OCI-LY3 (cell line): Measurements from ENCODE around the gene PCGF6.
"Not testable (repeated sequence)": the region's sequence is repeated elsewhere in the genome, so short reads cannot be mapped to it uniquely, and the experiment has no call there.

ENCODE experiments used
- H2AFZ ChIP-seq: fragments of 200-600, 300-600 bp; shearing (Covaris generic); 2 replicates; pipeline ENCODE4 v1.6.0; 2014; ENCODE audit warnings: antibody characterized with exemption, low read depth, low read length
- H3K27ac ChIP-seq: fragments of 200-600, 300-600 bp; sonication (generic); 2 replicates; pipeline ENCODE4 v1.5.1; 2014; ENCODE audit warnings: mild to moderate bottlenecking, low read length, moderate library complexity, mixed read lengths
- H3K27me3 ChIP-seq: fragments of 200-600, 300-600 bp; sonication (generic); 2 replicates; pipeline ENCODE4 v1.6.1; 2014; ENCODE audit warnings: low read depth, low read length, mixed read lengths
- H3K36me3 ChIP-seq: fragments of 200-600, 300-600 bp; sonication (generic); replicated peaks from 2 replicates; pipeline ENCODE3; 2014; ENCODE audit warnings: low read depth, low read length, mixed read lengths
- H3K4me1 ChIP-seq: fragments of 300-600, 200-600 bp; sonication (generic); 2 replicates; pipeline ENCODE4 v1.6.1; 2014; ENCODE audit warnings: low read length, mixed read lengths
- H3K4me2 ChIP-seq: fragments of 200-600, 300-600 bp; sonication (generic); 2 replicates; pipeline ENCODE4 v1.6.1; 2014; ENCODE audit warnings: low read length, mixed read lengths
- H3K4me3 ChIP-seq: fragments of 300-600, 200-600 bp; sonication (generic); 2 replicates; pipeline ENCODE4 v1.5.1; 2014; ENCODE audit warnings: antibody characterized with exemption, mild to moderate bottlenecking, low read length, moderate library complexity
- H3K79me2 ChIP-seq: fragments of 300-600, 200-600 bp; shearing (Covaris generic); 2 replicates; pipeline ENCODE4 v1.6.1; 2014; ENCODE audit warnings: mild to moderate bottlenecking, low read length, mixed read lengths
- H3K9ac ChIP-seq: fragments of 300-600, 200-600 bp; shearing (Covaris generic); 2 replicates; pipeline ENCODE4 v1.6.0; 2014; ENCODE audit warnings: mild to moderate bottlenecking, low read length, moderate library complexity
- H3K9me3 ChIP-seq: fragments of 200-600, 300-600 bp; shearing (Covaris generic); 2 replicates; pipeline ENCODE4 v1.6.1; 2014; ENCODE audit warnings: low read length, mixed read lengths; ENCODE audit not compliant: insufficient read depth
- H4K20me1 ChIP-seq: fragments of 200-600, 300-600 bp; sonication (generic); 2 replicates; pipeline ENCODE4 v1.6.1; 2016; ENCODE audit warnings: low read length, mixed read lengths; ENCODE audit not compliant: insufficient read depth
- CTCF ChIP-seq: fragments of 200-600, 300-600 bp; sonication (generic); IDR thresholded peaks from 2 replicates; pipeline ENCODE4 v1.5.1; 2014; ENCODE audit warnings: antibody characterized with exemption, low read length, low read depth
- EZH2phosphoT487 ChIP-seq: fragments of 200-600 bp; shearing (Covaris generic); IDR thresholded peaks from 2 replicates; pipeline ENCODE4 v1.6.1; 2018; ENCODE audit warnings: antibody characterized with exemption, mixed run types, low read depth

PCGF6 gene

GRCh38 chr10:103355906-103356599 lies 5.1 kb upstream of the PCGF6 start:
- Histone ChIP-seq H3K4me1 (peaks cover 5% of the 10 kb centered on the region; the same call in 1 of the 2 replicates), H4K20me1 (no peaks in the 10 kb centered on the region), H3K27ac (no peak overlapping the region), H3K9me3 (no peaks in the 10 kb centered on the region), H3K4me3 (no peak overlapping the region), H2AFZ (no peak overlapping the region), H3K36me3 (no peaks in the 10 kb centered on the region), H3K4me2 (no peak overlapping the region), H3K27me3 (no peaks in the 10 kb centered on the region), H3K79me2 (peaks cover 3% of the 10 kb centered on the region; the same call in 1 of the 2 replicates), H3K9ac (no peak overlapping the region)
- TF ChIP-seq EZH2phosphoT487 (no peak), CTCF (no peak)

- H3K4me3 ChIP-seq, H4K20me1 ChIP-seq, H3K27ac ChIP-seq, H3K27me3 ChIP-seq, H3K4me2 ChIP-seq, H2AFZ ChIP-seq, H3K9me3 ChIP-seq, H3K36me3 ChIP-seq, H3K9ac ChIP-seq, H3K4me1 ChIP-seq: not testable (repeated sequence)
- H3K79me2 ChIP-seq, result peaks cover 17% of the 10 kb centered on the region
Observed at GRCh38 chr10:103354567-103354966, 3.6 kb upstream of the PCGF6 start.

GRCh38 chr10:103353281-103353680 lies 2.3 kb upstream of the PCGF6 start:
- peaks cover 23% of the 10 kb centered on the region for H3K79me2 ChIP-seq
- H2AFZ ChIP-seq, result no peak overlapping the region
- H3K4me3 ChIP-seq, result no peak overlapping the region
- H3K27ac ChIP-seq, result no peak overlapping the region
- no peak overlapping the region for H3K4me2 ChIP-seq
- no peaks in the 10 kb centered on the region for H4K20me1 ChIP-seq
- H3K27me3 ChIP-seq, result no peaks in the 10 kb centered on the region
- TF ChIP-seq EZH2phosphoT487 (no peak), CTCF (no peak)
- no peak overlapping the region for H3K9ac ChIP-seq
- H3K36me3 ChIP-seq, result no peaks in the 10 kb centered on the region
- H3K4me1 ChIP-seq, result peaks cover 10% of the 10 kb centered on the region; the same call in 1 of the 2 replicates
- H3K9me3 ChIP-seq, result no peaks in the 10 kb centered on the region

GRCh38 chr10:103350175-103350516 lies 794 bp downstream of the PCGF6 start:
- peak overlapping the region; percentile 84 for H3K9ac ChIP-seq

More at GRCh38 chr10:103350175-103350516, 794 bp downstream of the PCGF6 start:
- H3K79me2 ChIP-seq, result peaks cover 23% of the 10 kb centered on the region
- H3K27ac ChIP-seq, result peak overlapping the region; percentile 45
- H4K20me1 ChIP-seq, result no peaks in the 10 kb centered on the region
- no peaks in the 10 kb centered on the region for H3K9me3 ChIP-seq
- no peak overlapping the region for H2AFZ ChIP-seq
- H3K4me2 ChIP-seq, result peak overlapping the region; percentile 54
- no peaks in the 10 kb centered on the region for H3K27me3 ChIP-seq
- peaks cover 11% of the 10 kb centered on the region for H3K36me3 ChIP-seq
- TF ChIP-seq EZH2phosphoT487 (no peak), CTCF (no peak)
- peaks cover 10% of the 10 kb centered on the region; the same call in 1 of the 2 replicates for H3K4me1 ChIP-seq
- peak overlapping the region; percentile 92 for H3K4me3 ChIP-seq
